Cardiac septum (tissue), 1 donor: ENCODE data around the gene FAM124A. TPM values are rescaled to one million over a fixed set of nuclear protein-coding genes. Genes with fewer than 3 reads are reported as not detected.
"Not testable (repeated sequence)": the region's sequence is repeated elsewhere in the genome, so short reads cannot be mapped to it uniquely, and the experiment has no call there.

Experiments used
- DNase-seq: peaks from one replicate; pipeline ENCODE4 v3.0.0-alpha.2; 2020; ENCODE audit warnings: low spot score
- intact Hi-C: fragments of 100-400 bp; cut with DNase I; formaldehyde crosslinking; loops from one replicate; pipeline ENCODE4 v1.14.0; 2022
- total RNA-seq: library from RNA; stranded (reverse); fragmentation: NEBNext Ultra II Directional; extraction: Animal tissue kit (Norgen Biotek cat#: 25700); gene quantifications from one replicate; pipeline ENCODE4 v1.2.1, GENCODE V29; 2021
- donor health status: DM: no; HTN: no; CAD: no.

The FAM124A gene
- total RNA-seq, 1 donor from 2014 or later: 4.6 TPM

DNA sequence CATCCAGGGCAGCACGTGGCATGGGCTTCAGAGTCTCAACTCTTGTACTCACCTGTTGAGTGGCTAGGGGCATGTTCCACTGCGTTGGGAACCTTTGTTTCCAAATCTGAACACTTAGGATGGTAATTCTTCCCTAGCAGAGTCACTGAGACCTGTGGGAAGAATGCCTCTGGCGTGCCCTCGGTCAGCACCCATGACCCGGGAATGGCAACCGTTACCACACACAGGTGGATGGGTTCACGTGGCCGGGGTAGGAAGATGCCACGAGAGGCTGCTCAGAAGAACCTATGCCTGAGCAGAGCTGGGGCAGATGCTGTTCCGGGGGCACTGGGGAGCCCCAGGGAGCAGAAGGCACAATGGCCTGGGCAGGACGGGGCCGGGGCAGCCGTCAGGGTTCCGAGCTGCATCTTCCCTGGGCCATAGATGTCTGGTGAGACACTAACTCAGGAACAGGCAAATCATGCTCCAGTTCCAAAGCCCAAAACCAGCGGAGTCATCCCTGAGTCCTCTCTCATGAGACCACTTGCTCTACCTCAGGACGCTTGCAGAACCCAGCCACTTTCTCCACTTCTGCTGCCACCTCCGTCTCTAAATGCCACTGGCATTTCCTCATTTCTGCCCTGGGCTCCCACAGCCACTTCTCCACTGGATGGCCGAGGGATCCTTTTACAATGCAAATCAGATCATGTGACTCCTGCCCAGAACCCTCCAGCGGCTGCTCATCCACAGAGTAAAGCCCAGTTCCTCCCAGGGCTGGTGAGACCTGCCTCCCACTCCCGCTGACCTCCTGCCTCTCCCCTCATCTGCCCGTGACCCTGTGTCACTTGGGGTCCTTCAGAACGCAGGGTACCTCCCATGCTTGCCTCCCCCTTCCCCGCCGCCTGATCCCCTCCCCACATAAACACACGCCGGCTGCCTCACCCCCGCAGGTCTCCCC is 36.7 kb downstream of the FAM124A start:
- intact Hi-C loops: no loop called here
- no peak for DNase-seq

DNA sequence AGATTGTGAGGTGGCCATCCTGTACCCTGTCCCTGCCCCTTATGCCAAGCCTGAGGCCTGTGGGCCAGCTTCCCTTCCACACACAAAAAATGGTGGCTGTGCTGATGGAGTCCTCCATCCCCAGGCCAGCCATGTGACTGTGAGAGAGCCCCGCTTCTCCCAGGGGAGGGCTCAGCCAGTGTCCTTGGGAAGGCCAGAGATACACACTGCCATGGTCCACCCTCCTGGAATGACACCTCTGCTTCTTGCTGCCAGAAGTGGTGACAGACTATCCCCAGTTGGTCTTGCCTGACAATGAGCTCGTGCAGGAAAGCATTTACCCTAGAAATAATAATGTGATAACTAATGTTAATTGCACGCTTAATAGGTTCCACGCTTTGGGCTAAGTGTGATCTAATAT is 38.0 kb downstream of the FAM124A start:
- no peak for DNase-seq
- intact Hi-C loops: no loop called here

DNA sequence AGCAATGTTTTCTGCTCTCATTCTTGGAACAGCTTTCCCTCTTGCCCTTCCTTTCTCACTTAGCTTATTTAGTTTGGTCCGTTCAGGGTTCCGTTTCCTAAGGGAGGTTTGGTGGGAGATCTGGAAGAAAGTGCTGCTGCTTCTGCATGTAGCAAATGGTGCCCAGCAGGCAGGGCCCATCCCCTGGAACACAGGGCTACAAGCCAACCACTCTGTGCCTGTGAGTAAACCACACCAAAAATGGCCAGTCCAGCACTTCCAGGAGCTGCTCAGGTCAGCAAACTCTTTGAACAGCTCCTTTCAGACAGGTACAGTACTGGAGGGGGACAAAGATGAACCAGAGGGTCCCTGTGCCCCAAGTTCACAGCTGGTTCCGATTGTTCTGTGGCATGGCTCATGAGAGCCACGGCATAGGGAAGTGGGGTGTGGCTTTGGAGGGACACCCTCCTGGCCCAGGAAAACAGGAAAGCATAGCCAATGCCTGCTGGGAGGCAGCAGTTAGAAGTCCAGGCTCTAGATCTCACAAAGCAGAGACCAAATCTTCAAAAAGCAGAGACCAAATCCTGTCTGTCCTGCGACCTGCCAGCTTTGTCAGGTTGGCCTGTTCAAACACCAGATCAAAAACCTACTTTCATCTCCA is 39.5 kb downstream of the FAM124A start:
- intact Hi-C loops: no loop called here
- no peak for DNase-seq

DNA sequence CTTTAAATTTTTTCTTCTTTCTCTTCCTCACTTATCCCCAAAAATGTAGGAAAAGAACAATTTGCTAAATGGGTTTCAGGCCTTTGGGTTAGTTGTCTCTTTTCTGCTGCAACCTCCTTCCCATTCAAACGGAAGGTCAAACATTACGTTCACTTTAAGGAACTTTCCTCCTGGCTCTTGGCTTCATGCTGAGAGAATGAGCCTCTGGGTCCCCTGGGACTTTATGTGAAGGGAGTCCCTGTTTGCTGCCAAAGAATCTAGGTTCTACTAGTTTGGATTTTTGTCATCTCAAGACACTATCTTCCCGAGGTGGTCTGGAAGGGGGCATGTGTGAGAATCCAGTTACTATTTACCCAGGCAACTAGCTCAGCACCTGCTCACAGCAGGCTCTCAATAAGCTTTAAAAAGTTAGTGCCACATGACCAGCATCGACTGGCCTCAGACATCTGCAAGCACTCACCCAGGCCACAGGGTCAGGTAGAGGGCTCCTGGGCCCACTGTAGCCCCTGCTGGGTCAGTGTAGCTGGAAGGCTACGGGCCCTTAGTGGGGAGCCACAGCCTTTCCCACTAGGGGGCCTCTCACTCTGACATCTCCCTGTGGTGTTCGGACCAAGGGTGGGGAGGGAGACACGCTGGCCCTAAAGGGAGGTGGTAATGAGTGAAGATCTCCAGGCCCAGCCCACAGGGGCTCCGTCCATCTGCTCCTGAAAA is 40.5 kb downstream of the FAM124A start:
- intact Hi-C loops: no loop called here

DNA sequence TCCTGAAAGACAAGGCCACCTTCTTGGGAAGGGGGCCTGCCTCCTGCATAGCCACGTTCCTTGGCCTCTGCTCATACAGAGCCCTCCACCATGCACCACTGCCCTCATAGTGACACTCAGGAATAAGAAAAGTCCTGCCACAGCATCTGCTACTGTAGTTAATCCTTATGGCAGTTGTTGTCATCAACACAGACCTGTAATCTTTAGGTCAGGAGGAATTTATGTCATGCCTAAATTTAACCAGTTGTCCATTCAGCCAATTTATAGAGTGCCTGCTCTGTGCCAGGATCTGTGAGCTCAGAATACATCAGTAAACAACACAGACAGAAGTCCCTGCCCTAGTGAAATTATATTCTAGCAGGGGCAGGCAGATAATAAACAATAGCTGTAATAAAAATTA is 44.4 kb downstream of the FAM124A start:
- no peak for DNase-seq
- intact Hi-C loops: no loop called here

More for the DNA sequence above, 40.5 kb downstream of the FAM124A start:
- no peak for DNase-seq

DNA sequence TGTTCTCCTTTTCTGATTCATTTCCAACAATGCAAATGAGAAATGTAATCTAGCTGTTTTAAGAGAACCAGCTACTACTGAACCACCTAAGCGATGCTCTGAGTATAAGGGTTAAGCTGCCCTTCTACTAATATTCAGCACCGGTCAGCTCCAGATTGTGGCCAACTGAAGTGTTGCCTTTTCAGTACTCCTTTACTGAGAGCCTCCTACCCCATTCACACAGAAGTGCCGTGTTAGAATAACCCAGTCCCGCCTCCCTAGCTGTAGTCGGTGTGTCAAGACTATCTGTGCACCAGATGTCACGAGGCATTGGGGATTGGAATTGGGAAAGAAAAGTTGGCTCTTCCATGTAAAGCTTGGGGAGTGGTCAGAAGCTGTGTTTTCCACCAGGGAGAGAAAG is 45.4 kb downstream of the FAM124A start:
- intact Hi-C loops: no loop called here
- no peak for DNase-seq

DNA sequence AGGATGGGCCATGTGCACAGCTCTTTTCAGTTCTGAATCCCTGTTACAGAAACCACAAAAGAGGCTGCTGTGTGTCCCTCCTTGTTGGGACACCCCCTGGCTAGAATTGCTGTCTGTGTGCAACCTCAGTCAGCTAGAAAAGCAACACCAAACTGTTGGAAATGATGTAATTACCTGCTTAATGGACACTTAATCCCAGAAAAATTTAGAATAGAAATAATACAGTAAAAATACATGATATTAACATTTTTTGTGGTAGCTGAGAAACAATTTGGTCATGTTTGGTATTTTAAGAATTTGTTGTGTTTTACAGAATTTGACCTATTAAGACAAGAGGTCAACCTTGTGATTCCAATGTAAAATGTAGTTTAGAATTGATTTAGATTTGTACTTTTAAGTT is 46.8 kb downstream of the FAM124A start:
- DNase-seq: no peak
- intact Hi-C loops: no loop called here

DNA sequence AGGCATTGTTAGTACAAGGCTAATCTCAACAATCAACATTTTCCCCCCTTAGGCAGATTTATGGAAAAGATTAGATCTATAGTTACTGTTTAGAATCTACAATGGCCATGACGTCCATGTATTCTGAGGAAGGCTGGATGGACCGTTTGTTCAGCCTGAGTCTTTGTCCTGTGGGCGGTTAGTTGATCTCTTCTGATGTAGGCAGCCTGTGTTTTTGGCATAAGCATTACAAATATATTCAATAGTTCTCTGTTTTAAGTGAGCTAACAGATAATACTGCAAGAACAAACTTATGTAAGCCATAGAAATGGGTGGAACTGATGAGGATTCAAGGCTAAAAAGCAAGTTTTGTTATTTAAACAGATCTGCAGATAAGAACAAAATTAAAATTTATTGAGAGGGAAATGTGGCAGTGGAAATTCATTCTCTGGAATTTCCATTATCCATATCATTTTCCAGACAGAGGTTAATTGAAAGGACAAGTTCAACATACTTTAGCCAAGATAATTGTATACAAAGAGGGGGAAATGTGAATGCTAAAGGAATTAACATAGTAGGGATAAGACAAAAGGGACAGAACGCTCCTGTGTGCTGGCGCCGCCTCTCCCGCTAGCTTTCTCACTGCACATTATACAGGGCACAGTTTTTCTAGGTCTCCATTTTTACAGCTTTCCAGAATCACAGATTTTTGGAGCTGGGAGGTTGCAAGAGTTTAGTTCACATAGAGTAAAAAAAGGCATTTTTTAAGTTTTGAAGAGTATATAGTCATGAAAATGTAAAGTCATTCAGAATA is 48.6 kb downstream of the FAM124A start:
- no peak for DNase-seq

DNA sequence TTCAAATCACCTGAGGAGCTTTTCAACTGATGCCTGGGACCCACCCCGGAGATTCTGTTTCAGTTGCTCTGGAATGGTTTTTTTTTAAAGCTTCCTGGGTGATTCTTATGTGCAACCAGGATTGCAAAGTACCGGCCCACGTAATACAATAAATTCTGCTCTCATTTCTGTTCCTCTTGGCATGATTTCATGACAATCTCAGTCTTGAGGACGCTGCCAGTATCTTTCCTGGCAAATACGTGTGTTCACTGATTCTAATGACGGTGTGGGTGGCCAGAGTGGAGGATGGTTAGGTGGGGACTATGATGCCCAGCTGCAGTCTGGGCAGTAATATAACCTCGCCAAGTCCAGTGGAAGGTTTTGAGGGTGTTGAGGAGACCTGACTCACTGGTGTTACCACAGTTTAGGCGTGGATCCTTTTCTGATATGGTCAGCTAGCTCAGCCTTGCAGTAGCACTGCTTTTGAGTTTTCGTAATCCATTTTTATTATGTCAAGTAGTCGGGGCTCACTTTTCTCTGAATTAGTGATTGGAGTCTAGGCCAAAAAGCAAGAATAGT is 49.4 kb downstream of the FAM124A start:
- intact Hi-C loops: no loop called here
- DNase-seq: no peak

More for the DNA sequence above, 48.6 kb downstream of the FAM124A start:
- intact Hi-C loops: no loop called here

DNA sequence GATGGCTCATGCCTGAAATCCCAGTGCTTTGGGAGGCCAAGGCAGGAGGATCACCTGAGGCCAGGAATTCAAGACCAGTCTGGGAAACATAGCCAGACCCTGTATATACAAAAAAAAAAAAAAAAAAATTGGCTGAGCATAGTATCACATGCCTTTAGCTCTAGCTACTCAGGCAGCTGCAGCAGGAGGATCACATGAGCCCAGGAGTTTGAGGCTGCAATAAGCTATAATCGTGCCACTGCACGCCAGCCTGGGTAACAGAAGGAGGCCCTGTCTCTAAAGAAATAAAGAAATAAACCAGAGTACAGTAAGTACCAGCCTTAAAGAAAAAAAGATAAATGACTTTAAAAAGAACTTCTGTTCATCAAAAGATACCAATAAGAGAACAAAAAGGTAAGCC is 52.9 kb downstream of the FAM124A start:
- intact Hi-C loops: no loop called here
- DNase-seq: no peak

DNA sequence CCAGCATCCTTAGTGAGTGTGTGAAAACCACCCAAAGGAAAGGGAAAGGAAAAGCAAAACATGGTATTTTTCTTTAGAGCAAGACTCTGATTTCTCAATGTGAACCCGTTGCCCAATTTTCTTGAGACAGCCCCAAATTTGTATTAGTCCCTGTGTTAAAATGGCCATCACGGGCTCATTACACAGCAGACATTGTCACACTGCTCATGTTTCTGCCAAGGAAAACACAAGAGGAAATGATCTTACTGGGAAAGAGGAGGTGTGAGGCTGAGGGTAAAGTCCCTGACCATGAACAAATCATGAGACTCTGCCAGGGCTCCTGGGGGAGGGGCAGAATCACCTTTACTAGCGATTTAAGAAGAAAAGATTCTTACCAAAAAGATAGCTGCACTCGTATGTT is 54.4 kb downstream of the FAM124A start:
- DNase-seq: no peak
- intact Hi-C loops: no loop called here

DNA sequence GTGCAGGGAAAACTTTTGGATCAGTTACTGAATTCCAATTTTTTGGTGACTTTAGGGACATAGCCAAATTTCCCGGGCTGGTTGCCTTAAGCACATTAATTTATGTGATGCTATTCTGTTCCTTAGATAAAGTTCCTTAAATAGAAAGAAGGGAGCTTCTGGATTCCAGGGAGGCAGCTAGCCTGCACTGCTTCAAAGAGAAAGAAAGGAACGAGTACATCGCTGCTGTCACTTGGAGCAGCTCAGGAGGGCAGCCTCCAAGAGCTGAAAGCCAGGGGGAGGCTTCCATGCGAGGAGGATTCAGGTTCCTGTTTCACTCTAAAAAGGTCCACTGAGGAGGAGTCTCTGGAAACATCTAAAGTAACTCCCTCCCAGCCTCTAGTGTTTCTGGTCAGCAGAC is 55.7 kb downstream of the FAM124A start:
- intact Hi-C loops: no loop called here
- no peak for DNase-seq

DNA sequence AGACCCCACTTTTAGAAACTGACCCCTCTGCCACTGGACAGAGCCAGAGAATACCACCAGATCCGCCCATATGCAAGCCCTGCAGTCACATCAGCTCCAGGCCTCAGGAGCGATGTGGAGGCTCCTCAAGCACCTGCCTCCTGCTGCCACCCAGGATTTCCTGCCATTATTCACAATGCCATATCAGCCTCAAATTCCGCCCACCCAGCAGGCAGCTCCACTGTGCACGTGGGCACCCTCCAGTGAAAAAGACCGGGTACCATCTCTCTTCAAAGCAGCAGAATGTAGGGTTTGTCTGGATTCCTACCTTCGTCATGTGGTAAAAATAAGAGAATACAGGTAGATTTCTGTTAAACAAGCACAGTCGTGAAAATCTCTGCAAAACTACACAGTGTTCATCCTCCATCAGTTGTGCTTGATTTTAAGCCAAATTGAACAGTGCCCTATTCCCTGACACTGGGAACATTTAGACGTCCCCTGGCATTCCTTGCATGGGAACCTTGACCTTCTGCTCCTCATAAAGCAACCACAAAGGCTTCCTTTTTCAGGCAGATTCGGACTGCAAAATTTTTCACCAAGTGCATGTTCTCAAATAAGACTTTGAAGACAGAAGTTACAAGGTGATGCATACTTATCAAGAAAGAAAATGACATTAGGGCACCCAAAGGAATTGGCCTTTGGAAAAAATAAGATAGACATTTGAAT is 56.4 kb downstream of the FAM124A start:
- no peak for DNase-seq
- intact Hi-C loops: no loop called here

DNA sequence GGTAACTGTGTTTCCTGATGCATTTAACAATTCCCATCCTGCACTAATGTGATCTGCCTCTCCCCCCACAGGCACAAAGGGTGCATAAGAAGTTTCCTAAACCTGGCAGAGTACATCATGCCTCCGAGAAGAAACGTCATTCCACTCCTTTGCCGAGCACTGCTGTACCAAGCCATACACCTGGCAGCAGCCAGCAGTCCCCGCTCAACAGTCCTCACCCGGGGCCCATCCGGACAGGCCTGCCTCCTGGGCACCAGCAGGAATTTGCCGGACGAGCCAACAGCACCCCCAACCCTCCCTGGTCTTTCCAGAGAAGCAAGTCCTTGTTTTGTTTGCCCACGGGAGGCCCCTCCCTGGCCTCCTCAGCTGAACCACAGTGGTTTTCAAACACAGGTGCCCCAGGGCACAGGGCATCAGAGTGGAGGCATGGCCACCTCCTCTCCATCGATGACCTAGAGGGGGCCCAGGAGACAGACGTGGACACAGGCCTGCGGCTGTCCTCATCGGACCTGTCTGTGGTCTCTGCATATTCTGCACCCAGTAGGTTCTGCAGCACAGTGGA is 58.3 kb downstream of the FAM124A start:
- no peak for DNase-seq
- intact Hi-C loops: loop anchor here (5.0 kb wide), 1 partner anchor 33 kb away; no protein-coding TSS in a partner anchor

DNA sequence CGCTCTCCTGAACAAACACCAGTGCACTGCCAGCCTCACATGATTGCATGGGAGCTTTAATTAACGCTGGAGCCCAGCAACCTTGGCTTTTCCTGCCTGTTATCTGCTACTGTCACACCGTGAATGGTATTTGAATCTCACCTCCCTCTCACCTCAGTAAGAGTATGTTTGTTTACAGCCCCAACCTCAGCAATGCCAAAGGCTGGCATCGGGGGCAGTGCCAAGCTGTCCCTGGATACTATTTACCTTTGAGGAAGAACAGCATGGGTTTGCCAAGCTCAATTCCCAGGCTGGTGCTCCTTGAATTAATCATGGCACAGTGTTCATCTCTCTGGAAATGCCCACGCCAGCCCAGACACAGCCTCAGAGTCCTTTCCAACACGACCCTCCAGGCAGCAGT is 60.1 kb downstream of the FAM124A start:
- intact Hi-C loops: loop anchor here (5.0 kb wide), 1 partner anchor 35 kb away; no protein-coding TSS in a partner anchor
- no peak for DNase-seq

DNA sequence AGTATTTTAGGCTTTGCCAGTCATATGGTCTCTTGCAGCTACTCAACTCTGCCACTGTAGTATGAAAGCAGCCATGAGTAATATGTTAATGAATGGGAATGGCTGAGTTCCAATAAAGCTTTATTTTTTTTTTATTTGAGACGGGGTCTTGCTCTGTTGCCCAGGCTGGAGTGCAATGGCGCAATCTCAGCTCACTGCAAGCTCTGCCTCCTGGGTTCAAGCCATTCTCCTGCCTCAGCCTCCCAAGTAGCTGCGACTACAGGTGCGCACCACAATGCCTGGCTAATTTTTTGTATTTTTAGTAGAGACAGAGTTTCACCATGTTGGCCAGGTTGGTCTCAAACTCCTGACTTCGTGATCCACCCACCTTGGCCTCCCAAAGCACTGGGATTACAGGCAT is 60.7 kb downstream of the FAM124A start:
- intact Hi-C loops: loop anchor here (5.0 kb wide), 1 partner anchor 36 kb away; no protein-coding TSS in a partner anchor
- not testable (repeated sequence) for DNase-seq

DNA sequence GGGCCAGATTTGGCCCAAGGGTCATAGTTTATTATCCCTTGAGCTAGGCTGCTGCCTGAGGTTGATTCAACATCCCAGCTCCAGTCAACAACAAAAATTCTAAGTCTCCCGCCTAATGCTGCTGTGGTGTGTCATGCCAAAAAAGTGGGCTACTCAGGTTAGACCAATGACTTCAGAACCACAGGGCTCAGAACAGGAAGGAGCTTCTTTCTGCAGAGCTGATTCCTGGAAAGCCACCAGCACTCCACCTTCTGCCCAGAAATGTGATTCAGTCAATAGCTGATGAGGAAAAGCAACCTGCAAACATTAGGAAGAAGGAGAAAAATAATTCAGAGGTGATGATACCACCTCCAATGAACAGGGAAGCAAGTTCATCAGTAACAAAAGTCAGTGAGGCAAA is 61.2 kb downstream of the FAM124A start:
- no peak for DNase-seq
- intact Hi-C loops: loop anchor here (5.0 kb wide), 1 partner anchor 36 kb away; no protein-coding TSS in a partner anchor

DNA sequence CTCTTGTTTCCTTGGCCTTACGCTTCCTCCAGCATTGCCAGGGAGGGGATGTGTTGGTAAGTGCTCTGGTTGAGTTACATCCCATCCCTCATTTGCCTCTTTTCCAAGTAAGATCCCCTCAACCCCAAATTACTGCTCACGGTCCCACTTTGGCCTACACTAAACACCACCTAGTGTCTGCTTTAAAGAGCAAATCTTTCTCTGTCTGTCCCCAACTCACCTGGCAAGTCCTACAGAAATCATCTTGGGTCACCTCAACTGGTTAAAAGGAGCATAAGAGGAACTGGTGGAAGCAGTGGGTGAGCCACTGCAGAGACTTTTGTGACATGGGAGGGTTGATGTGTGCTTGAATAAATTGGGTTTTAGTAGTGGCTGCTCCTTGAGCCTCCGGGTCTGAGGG is 62.1 kb downstream of the FAM124A start:
- intact Hi-C loops: loop anchor here (2.0 to 5.0 kb wide), 2 partner anchors 37 to 136 kb away; no protein-coding TSS in a partner anchor
- no peak for DNase-seq
